IPS-15b (cell line): Measurements from ENCODE around the gene TRPC3.
A peak's percentile ranks its signal among the peaks of the same experiment; 100 is the strongest.

Experiments
- H3K27me3 ChIP-seq: one replicate; pipeline ENCODE4 v1.6.1; 2013; ENCODE audit warnings: low read length; ENCODE audit not compliant: control insufficient read depth, insufficient read depth
- H3K36me3 ChIP-seq: one replicate; pipeline ENCODE4 v1.6.1; 2013; ENCODE audit warnings: low read length; ENCODE audit not compliant: control insufficient read depth, insufficient read depth
- H3K4me1 ChIP-seq: one replicate; pipeline ENCODE4 v1.6.1; 2013; ENCODE audit warnings: mild to moderate bottlenecking, low read length; ENCODE audit not compliant: control insufficient read depth, insufficient read depth
- H3K4me3 ChIP-seq: one replicate; pipeline ENCODE4 v1.5.1; 2013; ENCODE audit warnings: low read depth, low read length
- H3K9ac ChIP-seq: one replicate; pipeline ENCODE4 v1.6.1; 2013; ENCODE audit warnings: low read depth, mild to moderate bottlenecking, low read length
- H3K9me3 ChIP-seq: one replicate; pipeline ENCODE4 v1.6.1; 2013; ENCODE audit warnings: mild to moderate bottlenecking, low read length; ENCODE audit not compliant: control insufficient read depth, insufficient read depth

Gene TRPC3

GRCh38 chr4:121975784-121976183, 23.9 kb upstream of the TRPC3 start:
- Histone ChIP-seq H3K36me3 (no peaks in the 10 kb centered on the region), H3K4me3 (no peak overlapping the region), H3K27me3 (no peaks in the 10 kb centered on the region), H3K9me3 (no peaks in the 10 kb centered on the region), H3K9ac (no peak overlapping the region), H3K4me1 (no peaks in the 10 kb centered on the region)

GRCh38 chr4:121973816-121974215, 22.0 kb upstream of the TRPC3 start:
- no peaks in the 10 kb centered on the region for H3K36me3 ChIP-seq
- no peaks in the 10 kb centered on the region for H3K4me1 ChIP-seq
- H3K9me3 ChIP-seq, result no peaks in the 10 kb centered on the region
- no peak overlapping the region for H3K4me3 ChIP-seq
- no peaks in the 10 kb centered on the region for H3K27me3 ChIP-seq
- no peak overlapping the region for H3K9ac ChIP-seq

GRCh38 chr4:121968859-121969258, 17.0 kb upstream of the TRPC3 start:
- Histone ChIP-seq H3K4me1 (no peaks in the 10 kb centered on the region), H3K36me3 (no peaks in the 10 kb centered on the region), H3K9me3 (no peaks in the 10 kb centered on the region), H3K27me3 (no peaks in the 10 kb centered on the region), H3K9ac (no peak overlapping the region), H3K4me3 (no peak overlapping the region)

- Histone ChIP-seq H3K27me3 (no peaks in the 10 kb centered on the region), H3K9ac (no peak overlapping the region), H3K9me3 (no peaks in the 10 kb centered on the region), H3K4me1 (no peaks in the 10 kb centered on the region), H3K36me3 (no peaks in the 10 kb centered on the region), H3K4me3 (no peak overlapping the region)
These were observed 13.1 kb upstream of the TRPC3 start for GRCh38 chr4:121964958-121965357.

GRCh38 chr4:121960818-121961217, 9.0 kb upstream of the TRPC3 start:
- H3K9me3 ChIP-seq, result no peaks in the 10 kb centered on the region
- H3K27me3 ChIP-seq, result no peaks in the 10 kb centered on the region
- H3K9ac ChIP-seq, result no peak overlapping the region
- no peaks in the 10 kb centered on the region for H3K36me3 ChIP-seq
- no peak overlapping the region for H3K4me3 ChIP-seq
- H3K4me1 ChIP-seq, result no peaks in the 10 kb centered on the region

GRCh38 chr4:121958777-121959176, 6.9 kb upstream of the TRPC3 start:
- no peak overlapping the region for H3K9ac ChIP-seq
- H3K9me3 ChIP-seq, result no peaks in the 10 kb centered on the region
- peaks cover 12% of the 10 kb centered on the region for H3K27me3 ChIP-seq
- H3K36me3 ChIP-seq, result no peaks in the 10 kb centered on the region
- H3K4me3 ChIP-seq, result no peak overlapping the region
- no peaks in the 10 kb centered on the region for H3K4me1 ChIP-seq

GRCh38 chr4:121957266-121957665, 5.4 kb upstream of the TRPC3 start:
- Histone ChIP-seq H3K36me3 (no peaks in the 10 kb centered on the region), H3K27me3 (peaks cover 28% of the 10 kb centered on the region), H3K4me1 (peaks cover 3% of the 10 kb centered on the region), H3K4me3 (no peak overlapping the region), H3K9ac (no peak overlapping the region), H3K9me3 (no peaks in the 10 kb centered on the region)

GRCh38 chr4:121953860-121954259, 2.0 kb upstream of the TRPC3 start:
- H3K36me3 ChIP-seq, result no peaks in the 10 kb centered on the region
- peaks cover 5% of the 10 kb centered on the region for H3K4me1 ChIP-seq
- H3K9ac ChIP-seq, result no peak overlapping the region
- no peaks in the 10 kb centered on the region for H3K9me3 ChIP-seq
- H3K4me3 ChIP-seq, result no peak overlapping the region
- peaks cover 57% of the 10 kb centered on the region for H3K27me3 ChIP-seq

- Histone ChIP-seq H3K27me3 (peaks cover 69% of the 10 kb centered on the region), H3K4me1 (peaks cover 5% of the 10 kb centered on the region), H3K9ac (no peak overlapping the region), H3K9me3 (no peaks in the 10 kb centered on the region), H3K4me3 (peak overlapping the region; percentile 76), H3K36me3 (no peaks in the 10 kb centered on the region)
These were observed 430 bp upstream of the TRPC3 start for GRCh38 chr4:121952290-121952689.

- H3K27me3 ChIP-seq, result peaks cover 72% of the 10 kb centered on the region
- peaks cover 5% of the 10 kb centered on the region for H3K4me1 ChIP-seq
- H3K4me3 ChIP-seq, result peak overlapping the region; percentile 76
- H3K36me3 ChIP-seq, result no peaks in the 10 kb centered on the region
- no peaks in the 10 kb centered on the region for H3K9me3 ChIP-seq
- peak overlapping the region; percentile 60 for H3K9ac ChIP-seq
These were observed 960 bp downstream of the TRPC3 start for GRCh38 chr4:121950680-121951520.

GRCh38 chr4:121950212-121950679, 1.6 kb downstream of the TRPC3 start:
- Histone ChIP-seq H3K9me3 (no peaks in the 10 kb centered on the region), H3K4me1 (peaks cover 5% of the 10 kb centered on the region), H3K9ac (no peak overlapping the region), H3K36me3 (no peaks in the 10 kb centered on the region), H3K27me3 (peaks cover 71% of the 10 kb centered on the region), H3K4me3 (peak overlapping the region; percentile 76)

GRCh38 chr4:121946644-121947043, 5.2 kb downstream of the TRPC3 start:
- no peak overlapping the region for H3K9ac ChIP-seq
- H3K27me3 ChIP-seq, result peaks cover 39% of the 10 kb centered on the region
- H3K4me3 ChIP-seq, result no peak overlapping the region
- no peaks in the 10 kb centered on the region for H3K4me1 ChIP-seq
- no peaks in the 10 kb centered on the region for H3K9me3 ChIP-seq
- no peaks in the 10 kb centered on the region for H3K36me3 ChIP-seq
